Measurements from ENCODE around the gene MCC.

DNA sequence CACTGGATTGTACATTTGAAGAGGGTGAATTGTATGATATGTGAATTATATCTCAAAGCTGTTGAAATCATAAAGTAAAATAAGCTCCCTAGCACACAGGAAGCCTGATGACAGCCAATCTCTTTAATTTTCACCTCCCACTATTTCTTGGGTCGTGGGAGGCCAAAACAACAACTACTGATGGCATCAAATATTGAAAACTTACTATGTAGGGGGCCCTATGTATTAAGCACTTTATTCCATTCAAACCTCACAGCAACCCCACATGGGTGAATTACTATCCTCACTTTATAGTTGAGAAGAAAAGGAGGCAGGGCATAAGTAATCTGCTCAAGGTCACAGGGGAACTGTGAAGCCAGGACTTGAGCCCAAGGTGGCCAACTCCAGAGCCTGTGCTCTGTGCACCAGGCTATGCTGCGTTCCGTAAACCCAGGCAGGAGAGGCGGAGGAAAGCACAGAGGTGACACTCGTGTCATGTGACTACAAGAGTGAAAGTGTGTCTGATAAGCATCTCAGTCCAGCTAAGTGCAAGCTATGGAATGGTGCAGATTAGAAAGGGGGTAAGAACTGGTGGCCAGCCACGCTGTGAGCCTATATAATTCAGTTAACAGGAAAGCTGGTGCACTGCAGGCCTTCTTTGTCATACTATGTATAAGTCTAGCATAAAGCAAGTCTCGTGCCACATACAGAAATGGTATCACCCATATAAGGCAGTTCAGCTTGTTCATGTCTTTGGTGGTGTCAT lies 290.6 kb downstream of the MCC start:
- TF ChIP-seq EZH2 (IDR thresholded peaks at IDR 0.05; ENCODE audit: borderline replicate concordance, insufficient read depth, low read depth, low read length, poor library complexity, severe bottlenecking) = no peak
- TF ChIP-seq, protein P1, sequence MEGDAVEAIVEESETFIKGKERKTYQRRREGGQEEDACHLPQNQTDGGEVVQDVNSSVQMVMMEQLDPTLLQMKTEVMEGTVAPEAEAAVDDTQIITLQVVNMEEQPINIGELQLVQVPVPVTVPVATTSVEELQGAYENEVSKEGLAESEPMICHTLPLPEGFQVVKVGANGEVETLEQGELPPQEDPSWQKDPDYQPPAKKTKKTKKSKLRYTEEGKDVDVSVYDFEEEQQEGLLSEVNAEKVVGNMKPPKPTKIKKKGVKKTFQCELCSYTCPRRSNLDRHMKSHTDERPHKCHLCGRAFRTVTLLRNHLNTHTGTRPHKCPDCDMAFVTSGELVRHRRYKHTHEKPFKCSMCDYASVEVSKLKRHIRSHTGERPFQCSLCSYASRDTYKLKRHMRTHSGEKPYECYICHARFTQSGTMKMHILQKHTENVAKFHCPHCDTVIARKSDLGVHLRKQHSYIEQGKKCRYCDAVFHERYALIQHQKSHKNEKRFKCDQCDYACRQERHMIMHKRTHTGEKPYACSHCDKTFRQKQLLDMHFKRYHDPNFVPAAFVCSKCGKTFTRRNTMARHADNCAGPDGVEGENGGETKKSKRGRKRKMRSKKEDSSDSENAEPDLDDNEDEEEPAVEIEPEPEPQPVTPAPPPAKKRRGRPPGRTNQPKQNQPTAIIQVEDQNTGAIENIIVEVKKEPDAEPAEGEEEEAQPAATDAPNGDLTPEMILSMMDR (IDR thresholded peaks at IDR 0.05) = no peak

Measured in B cell (primary cell).